A172 (cell line): ENCODE data around the gene RPTOR. TPM values are rescaled to one million over a fixed set of nuclear protein-coding genes. Genes with fewer than 3 reads are reported as not detected.
"Not testable (repeated sequence)": the region's sequence is repeated elsewhere in the genome, so short reads cannot be mapped to it uniquely, and the experiment has no call there.

ENCODE experiments used
- DNase-seq: peaks from one replicate; pipeline ENCODE4 v3.0.0-alpha.2; 2015; ENCODE audit warnings: low spot score
- total RNA-seq: library from RNA; depleted of rRNA; stranded (reverse); fragments of >200 nt; shearing (Covaris generic); gene quantifications from 2 replicates; pipeline ENCODE4 v1.2.3, GENCODE V29; 2014

RPTOR gene
- total RNA-seq, 1 experiment from 2014 or later = 20.7 TPM

DNA sequence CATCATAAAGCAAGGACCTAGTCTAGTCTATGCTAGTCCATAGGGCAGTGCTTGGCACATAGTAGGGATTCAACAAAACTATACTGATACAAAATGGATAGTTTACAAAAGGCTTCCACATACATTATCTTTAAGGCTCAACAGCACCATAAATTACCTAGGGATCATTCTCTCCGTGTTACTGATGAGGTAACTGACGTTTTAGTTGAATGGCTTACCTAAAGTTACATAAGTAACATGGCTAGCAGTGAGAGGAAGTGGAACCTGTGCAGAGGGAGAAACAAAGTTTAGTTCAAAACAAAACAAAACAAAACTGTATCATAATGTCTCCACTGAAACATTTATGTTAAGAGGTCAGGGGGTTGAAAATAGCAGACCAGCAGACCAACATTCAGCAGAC lies 7.9 kb downstream of the RPTOR start:
- DNase-seq = no peak

DNA sequence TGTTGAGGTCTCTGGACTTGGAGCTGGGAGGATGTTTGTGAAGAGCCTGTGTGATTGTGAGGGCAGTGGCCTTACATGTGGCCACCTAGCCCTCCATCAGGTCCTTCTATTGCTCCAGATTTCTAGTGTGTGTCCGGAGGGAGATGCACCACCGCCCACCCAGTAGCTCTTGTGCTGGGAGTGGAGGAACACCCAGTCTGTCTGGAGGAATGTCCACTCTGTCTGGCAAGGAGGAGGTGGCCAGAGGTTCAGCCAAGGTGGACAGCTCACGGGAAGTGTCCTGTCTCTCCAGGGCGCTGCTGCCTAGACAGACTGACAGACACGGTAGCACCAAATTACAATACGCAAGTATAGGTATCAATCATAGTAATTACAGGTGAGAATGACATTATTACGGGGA lies 10.6 kb downstream of the RPTOR start:
- no peak for DNase-seq

DNA sequence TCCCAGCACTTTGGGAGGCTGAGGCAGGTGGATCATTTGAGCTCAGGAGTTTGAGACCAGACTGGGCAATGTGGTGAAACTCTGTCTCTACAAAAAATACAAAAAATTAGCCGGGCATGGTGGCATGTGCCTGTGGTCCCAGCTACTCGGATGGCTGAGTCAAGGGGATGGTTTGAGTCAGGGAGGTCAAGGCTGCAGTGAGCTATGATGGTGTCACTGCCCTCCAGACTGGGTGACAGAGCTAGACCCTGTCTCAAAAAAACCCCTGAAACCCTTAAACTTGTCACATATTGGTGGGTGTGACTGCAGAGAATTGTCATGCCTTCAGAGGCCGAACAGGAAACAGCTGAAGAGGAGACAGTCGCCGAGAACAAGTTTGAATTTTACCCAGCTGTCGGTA lies 13.4 kb downstream of the RPTOR start:
- DNase-seq = no peak

DNA sequence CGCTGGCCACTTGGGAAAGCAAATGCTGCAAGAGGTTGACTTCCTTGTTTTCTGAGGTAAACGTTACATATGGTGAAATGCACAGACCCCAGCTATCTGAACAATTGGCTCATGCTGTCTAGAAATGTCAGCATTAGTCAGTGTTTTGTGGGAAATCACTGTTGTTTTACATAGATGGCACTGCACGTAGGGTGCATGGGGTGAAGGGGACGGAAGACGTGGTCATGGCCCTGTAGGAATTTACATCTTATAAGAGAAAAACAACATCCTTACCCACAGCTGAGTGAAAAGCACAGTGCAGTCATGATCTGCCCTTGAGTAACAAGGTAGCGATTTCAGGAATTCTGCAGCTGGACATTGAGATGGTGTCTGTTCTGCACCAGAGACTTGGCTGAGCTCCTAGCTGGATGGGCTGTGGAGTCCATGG lies 15.2 kb downstream of the RPTOR start:
- no peak for DNase-seq

DNA sequence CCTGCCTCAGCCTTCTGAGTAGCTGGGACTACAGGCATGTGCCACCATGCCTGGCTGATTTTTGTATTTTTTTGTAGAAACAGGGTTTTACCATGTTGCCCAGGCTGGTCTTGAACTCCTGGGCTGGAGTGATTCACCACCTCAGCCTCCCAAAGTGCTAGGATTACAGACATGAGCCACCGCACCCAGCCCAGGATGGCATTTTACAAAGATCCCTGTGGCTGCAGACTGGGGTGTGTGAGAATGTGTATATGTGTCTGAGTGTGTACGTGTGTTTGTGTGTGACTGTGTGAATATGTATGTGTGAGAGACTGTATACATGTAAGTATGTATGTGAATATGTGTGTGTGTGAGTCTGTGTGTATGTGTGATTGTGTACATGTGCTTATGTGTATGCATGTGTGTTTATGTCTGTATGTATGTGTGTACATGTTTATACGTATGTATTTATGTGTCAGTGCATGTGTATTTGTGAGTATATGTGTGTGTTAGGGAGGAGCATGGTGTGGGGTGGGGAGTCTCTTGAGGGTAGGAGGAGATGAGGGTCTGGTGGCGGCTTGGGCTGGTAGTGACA lies 17.0 kb downstream of the RPTOR start:
- no peak for DNase-seq

DNA sequence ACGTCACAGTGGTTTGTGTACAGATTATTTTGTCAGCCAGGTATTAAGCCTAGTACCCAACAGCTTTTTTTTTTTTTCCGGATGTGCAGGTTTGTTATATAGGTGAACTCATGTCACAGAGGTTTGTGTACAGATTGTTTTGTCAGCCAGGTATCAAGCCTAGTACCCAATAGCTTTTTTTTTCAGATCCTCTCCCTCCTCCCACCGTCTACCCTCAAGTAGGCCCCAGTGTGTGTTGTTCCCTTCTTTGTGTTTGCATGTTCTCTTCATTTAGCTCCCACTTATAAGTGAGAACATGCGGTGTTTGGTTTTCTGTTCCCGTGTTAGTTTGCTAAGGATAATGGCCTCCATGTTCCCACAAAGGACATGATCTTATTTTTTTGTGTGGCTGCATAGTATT lies 19.9 kb downstream of the RPTOR start:
- no peak for DNase-seq

DNA sequence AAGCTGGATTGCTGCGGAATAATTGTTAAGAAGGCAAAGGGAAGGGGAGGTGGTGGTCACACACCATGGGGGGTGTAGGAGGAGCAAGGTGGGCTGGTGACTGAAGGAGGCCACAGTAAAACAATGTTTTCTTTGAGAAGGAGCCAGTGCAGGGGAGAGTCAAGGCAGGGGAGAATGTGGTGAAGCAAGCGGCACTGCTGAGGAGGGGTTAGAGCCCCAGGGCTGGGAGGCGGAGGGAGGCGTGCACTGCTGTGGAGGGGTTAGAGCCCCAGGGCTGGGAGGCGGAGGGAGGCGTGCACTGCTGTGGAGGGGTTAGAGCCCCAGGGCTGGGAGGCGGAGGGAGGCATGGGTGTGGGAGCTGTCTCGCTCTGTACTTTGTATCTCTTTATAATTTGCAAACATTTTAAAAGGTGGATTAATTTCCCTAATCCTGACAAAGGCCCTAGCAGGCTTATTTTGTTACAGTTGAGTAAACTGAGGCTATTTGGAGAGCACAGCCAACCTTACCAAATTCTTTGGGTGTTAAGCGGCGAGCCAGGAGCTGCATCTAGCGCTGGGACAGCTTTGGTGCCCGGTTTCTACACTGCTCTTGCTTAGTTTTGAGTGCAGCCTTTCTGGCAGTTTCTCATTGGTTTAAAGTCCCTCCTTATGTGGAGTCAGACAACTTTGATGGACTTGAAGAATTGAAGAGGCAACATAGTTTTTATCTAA lies 20.9 kb downstream of the RPTOR start:
- DNase-seq = no peak

DNA sequence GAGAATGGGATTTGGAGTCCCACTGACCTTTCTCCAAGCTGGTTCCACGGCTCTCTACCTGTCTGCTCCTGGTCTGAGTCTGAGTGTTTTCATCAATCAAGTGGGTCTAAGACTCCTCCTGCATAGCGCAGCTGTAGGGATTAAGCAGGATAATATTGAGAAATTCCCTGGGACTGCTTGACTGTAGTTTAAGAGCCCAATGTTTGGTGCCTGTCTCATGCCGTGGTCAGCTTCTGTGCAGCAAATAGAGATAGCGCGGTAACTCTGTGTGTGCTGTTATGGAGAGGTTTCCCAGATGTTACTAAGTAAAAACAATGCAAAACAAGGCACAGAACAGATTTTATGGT lies 21.4 kb downstream of the RPTOR start:
- no peak for DNase-seq

DNA sequence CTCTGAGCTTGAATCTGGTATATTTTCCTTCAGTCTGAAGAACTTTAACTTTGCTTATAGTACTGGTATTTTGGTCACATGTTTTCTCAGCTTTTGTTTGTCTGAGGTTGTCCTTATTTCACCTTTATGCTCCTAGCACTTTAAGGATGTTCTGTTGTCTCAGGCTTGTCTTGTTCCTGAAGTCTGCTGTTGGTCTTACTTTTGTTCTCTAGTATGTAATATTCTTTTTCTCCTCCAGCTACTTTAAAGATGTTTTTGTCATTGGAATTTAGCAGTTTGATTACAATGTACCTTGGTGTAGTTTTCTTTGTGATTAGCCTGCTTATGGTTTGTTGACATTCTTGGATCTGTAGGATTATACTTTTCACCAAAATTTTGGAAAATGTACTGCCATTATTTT lies 23.6 kb downstream of the RPTOR start:
- DNase-seq = no peak

DNA sequence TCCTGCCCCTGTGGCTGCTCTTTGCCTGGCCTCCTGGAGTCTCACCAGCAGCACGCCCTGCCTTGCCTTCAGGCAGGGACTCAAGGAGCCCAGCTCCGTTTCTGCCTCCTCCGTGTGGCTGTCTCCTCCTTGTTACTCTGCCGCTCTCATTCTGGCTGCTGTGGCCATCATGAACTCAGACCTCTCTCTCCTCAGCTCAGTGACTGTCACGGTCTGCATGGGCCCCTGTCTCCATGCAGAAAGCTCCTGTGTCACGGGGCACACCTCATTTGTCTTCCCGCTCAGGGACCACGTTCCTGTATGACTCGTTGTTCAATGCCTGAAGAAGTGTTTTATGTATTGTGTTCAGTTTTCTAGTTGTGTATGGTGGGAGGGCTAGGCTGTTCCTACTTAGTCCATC lies 25.3 kb downstream of the RPTOR start:
- DNase-seq = no peak

DNA sequence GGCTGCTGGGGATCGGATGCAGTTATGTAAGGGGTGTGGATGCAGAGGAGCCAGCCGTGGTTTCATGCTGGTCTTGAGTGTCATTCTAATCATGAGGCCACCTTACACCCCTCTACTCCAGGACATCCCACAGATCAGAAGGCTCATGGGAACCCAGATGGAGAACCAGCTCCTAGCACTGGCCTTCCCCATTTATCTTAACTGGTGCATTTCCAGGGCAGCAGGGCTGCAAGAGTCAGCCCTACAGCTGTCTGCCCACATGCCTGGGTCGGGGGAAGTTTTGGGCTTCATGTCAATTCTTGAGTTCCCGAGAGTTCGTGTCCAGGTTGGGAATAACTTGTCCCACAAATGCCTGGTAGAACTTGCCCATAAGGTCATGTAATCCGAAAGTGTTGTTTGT lies 29.1 kb downstream of the RPTOR start:
- no peak for DNase-seq

DNA sequence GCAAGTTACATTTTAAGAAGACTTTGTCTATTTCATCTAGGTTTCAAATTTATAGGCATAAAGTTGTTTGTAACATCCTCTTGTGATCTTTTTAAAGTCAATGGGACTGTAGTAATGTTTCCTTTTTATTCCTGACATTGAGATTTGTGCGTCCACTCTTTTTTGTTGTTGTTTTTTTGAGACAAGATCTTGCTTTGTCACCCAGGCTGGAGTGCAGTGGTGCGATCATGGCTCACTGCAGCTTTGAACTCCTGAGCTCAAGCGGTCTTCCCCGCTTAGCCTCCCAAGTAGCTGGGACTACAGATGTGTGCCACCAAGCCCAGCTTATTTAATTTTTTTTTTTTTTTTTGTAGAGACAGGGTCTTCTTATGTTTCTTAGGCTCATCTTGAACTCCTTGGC lies 29.9 kb downstream of the RPTOR start:
- DNase-seq = no peak

DNA sequence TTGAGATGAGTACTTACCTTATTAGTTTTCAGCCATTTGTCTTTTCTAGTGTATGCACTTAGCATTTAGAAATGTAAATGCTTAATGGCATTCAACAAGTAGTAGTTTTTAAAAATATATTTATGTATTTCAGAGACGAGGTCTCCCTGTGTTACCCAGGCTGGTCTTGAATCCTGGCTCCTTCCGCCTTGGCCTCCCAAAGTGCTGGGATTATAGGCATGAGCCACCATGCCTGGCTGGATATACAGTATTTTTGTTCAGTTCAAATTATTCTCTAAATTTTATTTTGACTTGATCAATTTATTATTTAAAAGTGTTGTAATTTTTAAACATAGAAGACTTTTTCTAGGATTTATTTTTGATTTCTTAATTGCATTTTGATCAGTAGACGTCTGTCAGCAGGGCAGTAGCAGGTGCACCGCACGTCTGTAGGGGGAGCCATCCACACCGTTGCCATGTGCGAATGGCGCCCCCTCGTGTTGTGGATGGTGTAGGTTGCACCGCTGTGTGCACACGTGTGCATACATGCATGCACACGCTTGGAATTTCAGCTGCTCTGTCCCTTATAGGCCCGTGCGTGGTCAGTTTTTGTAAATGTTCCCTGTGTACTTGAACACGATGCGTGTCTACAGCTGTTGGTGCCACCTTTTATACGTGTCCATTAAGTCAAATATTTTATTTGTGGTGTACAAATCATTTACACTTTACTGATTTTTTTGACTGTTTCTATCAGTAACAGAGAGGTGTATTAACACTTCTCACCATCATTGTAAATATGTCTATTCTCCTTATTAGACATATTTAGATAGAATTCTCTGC lies 30.6 kb downstream of the RPTOR start:
- peak; percentile 79 for DNase-seq

DNA sequence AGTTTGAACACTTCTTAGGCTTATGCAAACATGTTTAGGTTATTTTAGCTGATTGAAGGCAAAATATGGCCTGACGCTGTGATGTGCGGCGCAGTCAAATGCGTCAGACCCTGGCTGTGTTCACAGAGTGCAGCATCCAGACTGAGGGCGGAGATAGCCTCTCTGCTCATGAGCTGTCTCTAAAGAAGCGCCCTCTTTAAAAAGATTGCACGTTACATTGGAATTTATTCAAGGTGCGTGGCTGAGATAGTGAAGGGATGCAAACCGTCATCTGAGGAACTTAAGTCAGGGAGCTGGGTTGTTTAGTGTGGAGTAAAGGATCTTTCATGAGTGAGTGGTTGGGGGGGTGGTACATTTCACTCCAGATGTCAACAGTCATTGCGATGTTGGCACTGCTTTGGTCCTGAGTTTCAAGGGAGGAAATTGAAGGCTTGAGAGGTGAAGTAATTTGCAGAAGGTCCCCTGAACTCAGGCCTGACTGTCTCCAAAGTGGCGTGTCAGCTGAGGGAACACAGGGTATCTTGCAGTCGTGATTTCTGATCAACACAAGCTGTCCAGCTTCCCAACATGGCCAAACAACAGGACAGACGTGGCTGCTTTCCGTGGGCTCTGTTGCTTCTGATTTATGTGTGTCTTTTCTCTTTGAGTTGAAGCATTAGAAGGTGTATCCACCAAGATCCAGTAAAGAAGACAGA lies 33.4 kb downstream of the RPTOR start:
- DNase-seq = no peak

DNA sequence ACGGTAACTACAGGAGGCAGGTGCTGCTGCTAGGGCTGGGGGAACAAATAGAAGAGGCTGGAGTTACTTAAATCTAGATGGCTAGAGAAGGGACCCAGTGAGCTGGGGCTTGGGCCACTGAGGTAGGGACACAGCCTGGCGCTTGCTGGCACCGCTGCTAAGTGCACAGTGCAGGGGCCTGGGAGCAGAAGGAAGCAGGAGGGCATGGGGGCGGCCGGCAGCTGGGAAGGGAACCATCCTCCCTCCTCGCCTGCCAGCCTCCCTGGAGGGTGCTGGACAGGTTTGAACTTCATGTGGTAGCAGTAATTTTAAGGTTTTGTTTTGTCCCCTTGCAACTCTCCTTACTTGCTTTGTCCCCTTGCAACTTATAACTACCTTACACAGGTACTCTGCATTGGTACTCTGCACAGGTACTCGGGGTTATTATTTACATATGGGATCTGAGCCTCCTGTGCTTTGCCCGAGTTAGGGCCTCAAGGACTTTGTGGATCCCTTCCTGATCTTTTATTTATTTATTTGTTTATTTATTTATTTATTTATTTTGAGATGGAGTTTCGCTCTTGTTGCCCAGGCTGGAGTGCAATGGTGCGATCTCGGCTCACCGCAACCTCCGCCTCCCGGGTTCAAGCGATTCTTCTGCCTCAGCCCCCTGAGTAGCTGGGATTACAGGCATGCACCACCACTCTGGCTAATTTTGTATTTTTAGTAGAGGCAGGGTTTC lies 34.2 kb downstream of the RPTOR start:
- DNase-seq = not testable (repeated sequence)

DNA sequence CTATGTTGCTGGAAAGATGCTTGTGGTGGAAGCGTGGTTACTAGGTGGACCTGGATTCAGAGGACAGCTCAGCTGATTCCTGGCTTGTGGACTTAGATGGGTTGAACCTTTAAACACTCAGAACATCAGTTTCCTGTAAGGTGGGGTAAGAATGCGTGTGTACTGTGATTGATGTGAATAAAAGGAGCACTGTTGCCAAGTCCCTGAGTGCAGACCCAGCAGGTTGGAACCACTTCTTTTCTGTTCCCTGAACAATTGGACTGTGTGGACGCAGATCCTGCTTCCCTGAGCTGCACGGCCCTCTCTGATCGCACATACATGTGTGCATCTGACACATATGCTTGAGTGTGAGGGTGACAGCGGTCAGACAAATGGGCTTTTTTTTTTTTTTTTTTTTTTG lies 37.5 kb downstream of the RPTOR start:
- no peak for DNase-seq

DNA sequence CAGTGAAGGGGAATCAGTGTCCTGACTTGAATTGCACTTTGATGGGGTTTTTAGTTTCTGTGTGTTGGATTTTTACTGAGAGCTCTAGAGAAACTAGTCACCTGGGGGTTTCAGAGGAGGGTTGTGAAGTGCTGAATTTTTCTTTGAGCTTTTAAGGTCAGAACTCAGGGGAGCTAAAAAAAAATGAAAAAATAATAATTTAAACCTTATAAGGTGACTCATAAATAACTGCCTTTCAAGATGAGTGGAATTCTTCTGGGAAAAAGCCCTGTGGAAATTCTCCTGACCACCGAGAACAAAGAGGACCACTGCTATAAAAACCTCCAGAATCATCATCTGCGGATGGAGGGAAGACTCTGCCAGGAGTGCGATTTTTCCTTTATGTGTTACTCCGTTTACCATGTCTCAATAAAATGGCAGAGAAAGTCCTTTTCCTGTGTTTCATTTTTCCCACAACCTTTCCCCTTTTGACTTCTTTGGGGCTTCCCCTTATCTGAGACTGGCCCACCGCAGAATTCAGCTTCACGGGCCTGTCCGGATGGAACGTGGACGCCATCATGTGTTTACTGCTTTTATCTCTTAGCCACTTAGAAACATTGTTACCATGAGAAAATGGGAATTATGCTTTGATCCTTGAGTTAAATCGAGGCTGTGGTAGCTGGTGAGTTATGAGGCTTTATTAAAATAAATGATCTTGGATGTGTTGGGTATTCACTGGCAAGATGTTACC lies 39.7 kb downstream of the RPTOR start:
- DNase-seq = no peak

DNA sequence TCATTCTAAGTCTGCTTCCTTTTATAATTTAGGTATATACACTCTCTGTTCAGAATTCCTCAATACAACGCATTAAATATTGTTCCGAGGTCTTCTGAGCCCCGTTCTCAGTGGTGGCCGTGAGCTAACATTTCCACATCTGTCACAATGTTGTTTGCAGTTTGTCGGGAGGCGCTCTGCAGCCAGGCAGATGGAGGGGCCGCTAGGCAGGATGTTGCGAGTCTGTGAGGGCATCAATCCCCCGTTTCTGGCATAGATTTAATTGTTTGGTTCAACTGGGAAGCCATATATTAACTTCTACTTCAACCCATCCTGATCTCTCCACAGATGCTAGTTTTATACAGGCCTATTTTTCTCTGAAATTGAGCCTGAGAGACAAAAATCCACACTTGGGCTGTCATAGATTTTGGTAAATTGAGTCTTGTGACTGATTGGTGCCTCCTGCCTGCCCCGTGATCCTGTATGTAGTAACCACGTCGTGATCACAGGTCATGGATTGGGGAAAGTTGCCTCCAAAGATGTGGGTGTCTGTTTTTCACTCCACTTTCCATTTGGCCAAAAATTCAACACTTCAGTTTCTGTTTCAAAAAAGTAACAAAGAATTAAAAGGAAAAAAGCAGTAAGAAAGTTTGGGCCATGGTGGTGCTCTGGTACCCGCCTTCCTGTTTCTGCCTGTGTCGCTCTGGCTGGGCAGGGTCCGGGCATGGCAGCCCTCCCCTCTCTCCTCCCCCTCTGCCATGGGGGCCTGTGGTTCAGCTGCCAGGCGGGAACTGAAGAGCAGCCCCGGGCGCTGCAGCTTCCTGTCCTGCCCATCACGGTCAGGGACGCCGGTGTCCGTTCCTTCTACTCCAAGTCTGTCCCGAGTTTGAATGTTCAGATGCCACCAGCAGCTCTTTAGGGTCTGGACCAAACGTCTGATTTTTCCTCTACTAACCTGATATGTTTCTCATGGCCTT lies 41.5 kb downstream of the RPTOR start:
- no peak for DNase-seq

DNA sequence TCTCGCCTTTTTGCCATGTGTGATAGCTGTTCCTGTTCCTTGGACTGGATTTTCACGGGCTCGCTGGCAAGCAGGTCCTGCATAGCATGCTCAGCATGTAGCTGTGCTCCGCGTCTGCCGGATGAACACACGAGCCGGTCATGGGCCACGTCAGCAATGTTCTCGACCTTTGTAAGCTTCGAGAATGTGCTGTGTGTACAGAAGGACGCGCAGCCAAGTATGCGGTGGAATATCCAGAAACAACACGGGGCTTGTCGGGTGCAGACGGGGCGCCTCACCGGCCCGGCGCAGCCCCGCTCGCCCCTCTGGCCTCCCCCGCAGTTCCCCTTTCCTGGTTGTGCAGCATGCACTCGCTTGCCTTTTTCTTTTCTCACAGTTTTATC lies 42.2 kb downstream of the RPTOR start:
- no peak for DNase-seq
